HepG2 (cell line): Measurements from ENCODE around the gene HLA-DMB. TPM values are rescaled to one million over a fixed set of nuclear protein-coding genes. Genes with fewer than 3 reads are reported as not detected.

Source experiments
- AHR ChIP-seq: IDR thresholded peaks from 2 replicates; pipeline ENCODE4 v1.6.1; 2018; ENCODE audit warnings: missing genetic modification reagents, missing compliant biosample characterization
- ATRX ChIP-seq: sonication (generic); formaldehyde crosslinking; IDR thresholded peaks from 2 replicates; pipeline ENCODE4 v1.4.0; 2020; ENCODE audit warnings: missing genetic modification reagents, borderline replicate concordance
- GFI1 ChIP-seq: sonication (generic); formaldehyde crosslinking; IDR thresholded peaks from 2 replicates; pipeline ENCODE4 v1.5.0; 2020; ENCODE audit warnings: missing genetic modification reagents, mild to moderate bottlenecking, borderline replicate concordance
- KIAA2018 ChIP-seq: sonication (generic); formaldehyde crosslinking; IDR thresholded peaks from 2 replicates; pipeline ENCODE4 v1.5.0; 2020; ENCODE audit warnings: mild to moderate bottlenecking, missing genetic modification reagents, borderline replicate concordance
- YY1 ChIP-seq: IDR thresholded peaks from 2 replicates; pipeline ENCODE4 v1.6.1; 2011; ENCODE audit warnings: low read length, low read depth, moderate library complexity, mild to moderate bottlenecking; ENCODE audit not compliant: insufficient read depth, insufficient replicate concordance
- ZNF407 ChIP-seq: sonication (generic); formaldehyde crosslinking; IDR thresholded peaks from one replicate; pipeline ENCODE4 v1.5.1; 2020; ENCODE audit warnings: mild to moderate bottlenecking, missing genetic modification reagents; ENCODE audit errors: not compliant biosample characterization
- ZNF775 ChIP-seq: sonication (generic); formaldehyde crosslinking; IDR thresholded peaks from 2 replicates; pipeline ENCODE4 v1.4.0; 2020; ENCODE audit warnings: missing genetic modification reagents, mild to moderate bottlenecking, moderate library complexity, borderline replicate concordance
- polyA plus RNA-seq, 8 experiments: library from polyadenylated mRNA; depleted of rRNA in 3 of 8; stranded (reverse) in 7 of 8; unstranded in 1 of 8; fragments of >200 nt; fragmentation: Illumina TruSeq in 4 of 8; extraction: Trizol in 4 of 8; gene quantifications; 2 replicates each; pipeline versions ENCODE4 v1.2.1 to v1.2.3, GENCODE V29; 2011 to 2016; ENCODE audit warnings: low read depth in 4 of 8, missing spikeins in 1 of 8, mixed read lengths in 1 of 8; ENCODE audit not compliant: insufficient read depth in 1 of 8
- total RNA-seq, 5 experiments: library from RNA; depleted of rRNA; stranded (reverse); fragments of >200 nt; fragmentation: Illumina TruSeq; extraction: Trizol; gene quantifications; 2 replicates each; pipeline ENCODE4 v1.2.3, GENCODE V29; 2016; ENCODE audit warnings: low read depth in 1 of 5

Gene HLA-DMB
- total and polyA plus RNA-seq, 2 of the 13 experiments (the other 11 are each of a cell fraction or from before 2014, with no cell fraction given), result not detected

GRCh38 chr6:32972353-32973143, 31.7 kb upstream of the HLA-DMB start (continued):
- TF ChIP-seq ZNF407 (CRISPR knock-in tag) (no peak), YY1 (peak; percentile 87), AHR (CRISPR knock-in tag) (no peak; the same call in 1 of the 2 replicates), ATRX (CRISPR knock-in tag) (no peak), ZNF775 (no peak), GFI1 (CRISPR knock-in tag) (no peak), KIAA2018 (CRISPR knock-in tag) (no peak; the same call in 1 of the 2 replicates)
